G401.6 (cell line): ENCODE measurements around the gene HOXA13.
A peak's percentile ranks its signal among the peaks of the same experiment; 100 is the strongest.

Experiments
- FAIRE-seq: peaks from 2 replicates; lab custom pipeline; 2012; peaks lifted over from hg19 to GRCh38; lab: Jason Lieb, UNC

The HOXA13 gene

GRCh38 chr7:27181795-27182275 lies 18.1 kb downstream of the HOXA13 start:
- FAIRE-seq = no peak

DNA sequence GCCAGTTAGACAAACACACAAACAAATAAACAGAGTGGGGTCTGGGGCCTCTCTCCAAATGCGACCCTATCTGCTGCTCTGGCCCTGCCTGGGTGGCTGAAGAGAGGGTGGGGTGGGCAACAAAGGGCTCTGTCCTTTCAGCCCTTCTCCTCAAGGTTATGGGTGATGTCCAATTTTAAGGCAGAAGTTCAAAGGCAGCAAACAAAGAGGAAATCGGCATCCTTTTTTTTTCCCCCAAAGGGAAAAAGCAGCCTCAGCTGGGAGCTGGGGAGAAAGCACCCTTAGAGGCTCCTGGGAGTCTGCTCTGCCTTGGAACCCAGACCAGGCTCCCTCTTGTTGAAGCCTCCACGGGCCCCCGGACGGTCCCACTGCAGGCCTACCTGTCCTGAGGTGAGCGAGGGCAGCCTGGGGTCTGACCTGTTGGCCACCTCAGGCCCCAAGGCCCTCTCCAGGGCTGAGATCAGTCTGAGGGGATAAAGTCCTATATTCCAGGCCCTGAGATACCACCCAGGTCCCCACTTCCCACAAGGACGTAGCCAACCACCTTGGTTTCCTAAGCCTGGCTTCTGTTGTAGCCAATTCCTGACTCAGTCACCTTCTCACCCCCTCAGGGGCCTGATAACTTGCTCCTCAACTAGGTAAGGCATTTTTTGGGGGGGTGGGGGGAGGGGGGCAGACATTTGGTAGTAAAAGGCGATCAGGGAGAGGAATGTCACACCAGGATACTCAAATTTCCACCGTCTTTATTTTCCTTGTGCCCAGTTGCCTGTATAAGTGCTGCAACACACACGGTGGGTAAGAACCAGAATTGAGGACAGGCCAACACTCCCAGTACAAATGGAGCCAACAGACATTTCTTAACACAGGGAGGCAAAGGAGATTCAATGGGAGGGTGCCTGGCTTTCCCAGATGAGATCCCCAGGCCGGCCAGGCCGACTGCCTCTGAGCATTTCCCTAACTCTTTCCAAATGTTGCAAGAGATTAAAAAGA lies 19.2 kb downstream of the HOXA13 start:
- peak; percentile 77 for FAIRE-seq

- FAIRE-seq = peak; percentile 96
Observed at GRCh38 chr7:27179503-27180430, 20.1 kb downstream of the HOXA13 start.

DNA sequence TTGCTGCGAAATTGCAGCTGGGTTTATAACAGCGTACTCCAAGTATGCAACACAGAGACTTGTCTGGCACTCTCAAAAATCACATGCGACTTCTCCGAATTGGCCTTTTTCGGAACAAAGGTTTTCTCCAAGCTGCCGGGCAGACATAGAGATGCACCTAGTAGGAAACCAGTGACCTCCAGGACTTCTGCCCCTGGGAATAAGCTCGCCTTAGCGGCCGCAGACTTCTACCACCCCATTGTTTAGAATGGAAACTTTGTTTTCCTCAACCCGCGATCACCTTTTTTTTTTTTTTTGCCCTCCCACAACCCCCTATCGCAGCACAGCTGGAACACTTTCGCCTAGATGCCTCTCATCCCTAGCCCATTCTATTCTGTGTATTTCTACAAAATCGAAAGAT lies 20.9 kb downstream of the HOXA13 start:
- FAIRE-seq = no peak

- FAIRE-seq = peak; percentile 87
Observed at GRCh38 chr7:27178366-27178765, 21.5 kb downstream of the HOXA13 start.

DNA sequence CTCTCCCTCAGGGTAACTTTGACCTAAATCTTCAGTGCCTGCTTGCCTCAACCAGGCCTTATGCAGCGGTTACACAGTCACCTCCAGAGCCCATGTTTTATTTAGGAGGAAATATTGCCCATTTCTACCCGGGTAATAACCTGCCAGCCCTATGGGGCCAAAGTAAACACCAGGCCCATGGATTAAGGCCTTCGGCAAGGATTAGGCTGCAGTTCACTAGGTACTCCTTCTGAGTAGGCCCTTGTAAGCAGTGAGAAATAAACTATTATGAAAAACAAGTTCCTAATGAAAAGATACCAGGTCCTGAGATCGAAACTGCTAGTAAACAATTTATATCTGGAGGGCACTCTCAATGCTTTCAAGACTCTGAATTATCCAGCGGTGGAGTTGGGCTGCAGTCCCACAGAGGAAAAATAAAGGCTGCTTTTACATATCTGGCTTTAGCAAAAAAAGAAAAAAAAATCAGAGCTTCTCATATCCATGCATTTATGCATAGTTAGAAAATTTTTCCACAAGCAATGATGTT lies 22.0 kb downstream of the HOXA13 start:
- no peak for FAIRE-seq

- no peak for FAIRE-seq
Observed at GRCh38 chr7:27176962-27177794, 22.7 kb downstream of the HOXA13 start.

DNA sequence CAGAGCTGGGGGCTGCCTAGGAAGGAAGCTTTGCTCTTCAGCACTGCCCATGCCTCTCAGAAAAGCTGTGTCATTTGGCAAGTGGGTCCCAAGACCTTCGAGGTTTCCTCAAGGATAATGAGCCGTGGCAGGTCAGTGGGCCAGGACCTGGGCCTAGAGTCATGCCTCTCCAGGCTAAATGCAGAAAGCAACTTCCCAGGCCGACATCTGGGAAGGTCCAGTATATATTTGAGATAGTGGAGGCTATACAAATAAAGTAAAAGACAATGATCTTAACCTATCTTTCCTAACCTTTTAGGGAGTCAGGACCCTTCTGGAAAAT lies 23.4 kb downstream of the HOXA13 start:
- FAIRE-seq = no peak

- no peak for FAIRE-seq
Observed at GRCh38 chr7:27175626-27176523, 24.0 kb downstream of the HOXA13 start.

- peak; percentile 95 for FAIRE-seq
Observed at GRCh38 chr7:27174874-27175625, 24.8 kb downstream of the HOXA13 start.

DNA sequence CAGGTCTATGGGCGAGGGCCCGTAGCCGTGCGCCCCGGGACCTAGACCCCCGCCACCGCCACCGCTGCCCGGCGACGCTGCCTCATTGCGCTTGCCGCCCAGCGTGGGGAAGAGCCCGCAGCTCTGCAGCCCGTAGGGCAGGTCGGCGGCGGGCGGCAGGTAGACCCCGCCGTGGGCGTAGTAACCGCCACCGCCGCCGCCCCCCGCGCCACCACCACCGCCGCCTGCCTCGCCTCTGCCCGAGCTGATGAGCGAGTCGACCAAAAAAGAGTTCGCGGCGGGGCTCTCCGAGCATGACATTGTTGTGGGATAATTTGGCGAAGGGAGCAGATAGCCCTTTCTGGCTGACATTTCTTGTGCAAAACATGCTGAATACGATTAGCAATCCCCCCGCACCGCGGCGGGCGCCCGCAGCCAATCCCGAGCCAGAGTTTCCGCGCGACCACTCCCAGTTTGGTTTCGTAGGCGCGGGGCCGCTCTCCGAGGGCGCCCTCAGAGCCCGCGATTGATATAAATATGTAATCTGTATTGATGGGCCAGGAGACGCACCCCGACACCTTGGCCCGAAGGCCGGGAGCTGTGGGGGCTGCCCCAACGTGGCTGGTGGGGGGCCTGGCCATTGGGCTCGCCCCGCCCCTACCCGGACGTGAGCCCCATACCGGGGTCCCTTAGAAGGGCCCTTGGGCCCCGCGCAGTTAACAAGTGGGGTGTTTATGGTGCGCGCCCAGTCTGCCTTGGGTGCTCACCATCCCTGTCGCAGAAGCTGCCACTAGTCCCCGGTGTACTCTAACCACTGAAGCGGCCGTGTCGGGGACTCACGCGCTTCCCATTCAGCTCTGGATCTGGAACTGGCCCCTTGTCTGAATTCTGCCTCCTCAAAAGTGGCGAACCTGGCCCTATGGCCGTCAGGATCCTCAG lies 25.7 kb downstream of the HOXA13 start, which contains the start of gene HOXA10:
TSS of gene HOXA10 (minus strand) at position 365 of the 918 bp plus-strand sequence. CDS start at position 351, 14 bp downstream.
- FAIRE-seq = peak; percentile 89

GRCh38 chr7:27173511-27173955 lies 26.4 kb downstream of the HOXA13 start:
- FAIRE-seq = no peak

- FAIRE-seq = no peak
Observed at GRCh38 chr7:27172823-27173510, 26.9 kb downstream of the HOXA13 start.

DNA sequence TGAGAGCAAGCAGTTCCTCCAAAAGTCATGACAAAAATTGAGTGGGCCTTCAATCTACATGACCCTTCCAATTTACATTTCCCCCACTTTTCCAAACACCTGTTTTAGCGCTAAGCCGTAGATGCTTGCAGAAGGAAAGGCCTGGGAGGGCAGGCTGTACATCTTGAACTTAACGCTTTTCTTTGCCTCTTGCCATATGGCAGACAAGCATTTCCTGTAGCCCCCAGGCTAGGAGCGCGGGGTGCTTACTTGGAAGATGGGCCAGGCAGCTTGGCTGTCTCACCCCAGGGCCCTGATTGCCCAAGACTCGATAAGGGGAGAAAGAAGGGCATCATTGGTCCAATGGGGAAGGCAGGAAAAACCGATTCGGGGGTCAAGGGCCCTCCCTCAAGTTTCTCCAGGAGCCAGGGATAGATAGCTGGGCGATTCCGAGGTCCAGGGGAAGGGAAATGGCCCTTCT lies 27.5 kb downstream of the HOXA13 start:
- no peak for FAIRE-seq

DNA sequence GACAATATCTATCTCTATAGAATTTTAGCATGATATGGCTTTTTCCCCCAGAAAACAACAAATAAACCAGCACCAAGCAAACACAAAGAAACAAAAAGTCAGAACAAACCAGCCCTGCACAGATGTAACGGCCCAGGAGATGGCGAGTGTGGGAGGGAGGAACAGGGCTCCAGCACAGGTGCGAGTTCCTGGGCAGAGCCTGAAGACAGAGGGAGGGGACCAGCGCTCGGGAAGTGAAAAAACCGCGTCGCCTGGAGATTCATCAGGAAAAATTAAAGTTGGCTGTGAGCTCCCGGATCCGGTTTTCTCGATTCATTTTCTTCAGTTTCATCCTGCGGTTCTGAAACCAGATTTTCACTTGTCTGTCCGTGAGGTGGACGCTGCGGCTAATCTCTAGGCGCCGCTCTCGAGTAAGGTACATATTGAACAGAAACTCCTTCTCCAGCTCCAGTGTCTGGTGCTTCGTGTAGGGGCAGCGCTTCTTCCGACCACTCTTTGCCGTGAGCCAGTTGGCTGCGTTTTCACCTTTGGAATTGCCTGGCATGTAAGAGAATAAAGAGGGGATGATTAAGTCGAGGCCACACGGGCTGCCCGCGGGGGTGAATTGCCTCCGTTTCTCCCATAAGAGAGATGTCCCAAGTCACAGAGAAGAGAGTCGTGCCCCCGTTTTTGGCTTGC lies 28.1 kb downstream of the HOXA13 start:
- peak; percentile 46 for FAIRE-seq

DNA sequence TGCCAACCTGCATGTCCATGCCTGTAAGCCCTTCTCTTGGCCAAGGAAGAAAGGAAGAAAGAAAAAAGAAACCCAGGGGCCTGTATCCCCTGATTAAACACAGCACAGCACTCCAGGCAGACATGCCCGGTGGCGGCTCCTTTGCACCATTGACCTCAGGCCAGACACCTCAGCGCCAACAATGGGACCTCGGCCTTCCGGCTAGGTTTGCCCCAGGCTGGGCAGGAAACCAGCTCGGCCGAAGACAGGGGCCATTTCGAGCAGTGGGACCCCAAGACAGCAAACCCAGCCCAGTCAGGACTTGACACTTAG lies 28.6 kb downstream of the HOXA13 start:
- FAIRE-seq = no peak
